Astrocyte of the spinal cord (primary cell): ENCODE measurements around the gene ZFYVE21.

Source experiments
- DNase-seq: peaks from one replicate; pipeline ENCODE4 v3.0.0; 2011; ENCODE audit warnings: low read depth, low spot score
- H3K4me3 ChIP-seq: 2 replicates; pipeline ENCODE4 v1.5.1; 2011; ENCODE audit warnings: low read depth, mild to moderate bottlenecking, low read length, moderate library complexity
- CTCF ChIP-seq: IDR thresholded peaks from 2 replicates; pipeline ENCODE4 v1.5.1; 2012; ENCODE audit warnings: low read depth, mild to moderate bottlenecking, low read length, inconsistent platforms
- in situ Hi-C: cut with HindIII; loops from 2 replicates; pipeline ENCODE4 v1.10.0; 2017; ENCODE audit warnings: low sequenced_read_pairs

ZFYVE21 gene

GRCh38 chr14:103700753-103701490, 14.7 kb upstream of the ZFYVE21 start:
- no peak for DNase-seq
- no peak overlapping the region for H3K4me3 ChIP-seq
- no peak for TF ChIP-seq CTCF
- in situ Hi-C loops: no loop called here

- in situ Hi-C loops: no loop called here
- no peak for TF ChIP-seq CTCF
These were observed 13.5 kb upstream of the ZFYVE21 start for GRCh38 chr14:103702095-103702494.

GRCh38 chr14:103702497-103703432, 12.8 kb upstream of the ZFYVE21 start:
- DNase-seq: no peak
- in situ Hi-C loops: no loop called here
- no peak overlapping the region for H3K4me3 ChIP-seq
- TF ChIP-seq CTCF: no peak

More at GRCh38 chr14:103702095-103702494, 13.5 kb upstream of the ZFYVE21 start:
- no peak overlapping the region for H3K4me3 ChIP-seq
- DNase-seq: no peak

GRCh38 chr14:103703433-103704385, 11.9 kb upstream of the ZFYVE21 start:
- in situ Hi-C loops: no loop called here
- H3K4me3 ChIP-seq: no peak overlapping the region
- TF ChIP-seq CTCF: no peak
- no peak for DNase-seq

- DNase-seq: no peak
- no peak overlapping the region for H3K4me3 ChIP-seq
- in situ Hi-C loops: no loop called here
- TF ChIP-seq CTCF: no peak
These were observed 10.9 kb upstream of the ZFYVE21 start for GRCh38 chr14:103704708-103705107.

- no peak for TF ChIP-seq CTCF
- in situ Hi-C loops: no loop called here
- DNase-seq: no peak
- H3K4me3 ChIP-seq: no peak overlapping the region
These were observed 10.5 kb upstream of the ZFYVE21 start for GRCh38 chr14:103705118-103705503.
